ENCODE data around the gene VAC14. TPM values are rescaled to one million over a fixed set of nuclear protein-coding genes. Genes with fewer than 3 reads are reported as not detected.

VAC14 gene
- total and polyA plus RNA-seq, 2 experiments from 2014 or later: 42.3 to 77.7 TPM

DNA sequence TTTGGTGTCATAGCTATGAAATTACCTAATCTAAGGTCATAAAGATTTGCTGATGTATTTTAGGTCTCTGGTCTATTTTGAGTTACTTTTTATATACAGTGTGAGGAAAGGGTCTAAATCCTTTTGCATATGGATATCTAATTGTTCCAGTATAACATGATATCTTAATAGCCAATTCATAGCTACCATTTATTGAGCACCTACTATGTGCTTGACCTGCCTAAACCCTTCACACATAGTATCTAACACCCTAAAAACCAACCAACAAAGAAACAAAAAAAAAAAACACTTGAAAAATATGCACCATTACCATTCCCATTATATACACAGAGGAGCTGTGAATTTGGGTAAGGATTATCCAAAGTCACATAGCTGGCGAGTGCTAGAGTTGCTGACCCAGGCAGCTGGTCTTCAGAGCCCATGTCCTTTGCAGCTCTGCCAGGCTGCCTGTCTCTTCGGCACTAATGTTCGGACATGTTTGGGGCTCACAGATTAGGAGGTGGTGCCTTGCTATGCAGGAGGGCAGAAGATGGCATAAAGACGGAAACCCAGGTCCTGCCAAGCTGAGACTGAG is 66.3 kb downstream of the VAC14 start:
- no peak overlapping the region for H3K4me2 ChIP-seq
- H3K79me2 ChIP-seq (replicated peaks; ENCODE audit: insufficient read depth): no peaks in the 10 kb centered on the region
- no peaks in the 10 kb centered on the region for H4K20me1 ChIP-seq (replicated peaks; ENCODE audit: insufficient read depth)
- H3K36me3 ChIP-seq (ENCODE audit: insufficient read depth): no peaks in the 10 kb centered on the region
- TF ChIP-seq ZNF114 (CRISPR knock-in tag; IDR thresholded peaks at IDR 0.05) (no peak), EZH2 (IDR thresholded peaks at IDR 0.05; ENCODE audit: low read depth, unreplicated experiment) (no peak), POLR2AphosphoS5 (IDR thresholded peaks at IDR 0.05; ENCODE audit: low read depth) (no peak), ZNF331 (CRISPR knock-in tag; IDR thresholded peaks at IDR 0.05; ENCODE audit: low read depth) (no peak), ZNF462 (CRISPR knock-in tag; IDR thresholded peaks at IDR 0.05) (no peak), CREB1 (CRISPR knock-in tag; IDR thresholded peaks at IDR 0.05; ENCODE audit: low read depth) (no peak), ETS1 (IDR thresholded peaks at IDR 0.05) (no peak), EZH2phosphoT487 (IDR thresholded peaks at IDR 0.05; ENCODE audit: unreplicated experiment) (no peak), STAT1 (IDR thresholded peaks at IDR 0.05; ENCODE audit: unreplicated experiment) (no peak), JUNB (IDR thresholded peaks at IDR 0.05; ENCODE audit: unreplicated experiment) (no peak), NANOG (IDR thresholded peaks at IDR 0.05; ENCODE audit: borderline replicate concordance) (no peak)
- TF ChIP-seq, protein P1, sequence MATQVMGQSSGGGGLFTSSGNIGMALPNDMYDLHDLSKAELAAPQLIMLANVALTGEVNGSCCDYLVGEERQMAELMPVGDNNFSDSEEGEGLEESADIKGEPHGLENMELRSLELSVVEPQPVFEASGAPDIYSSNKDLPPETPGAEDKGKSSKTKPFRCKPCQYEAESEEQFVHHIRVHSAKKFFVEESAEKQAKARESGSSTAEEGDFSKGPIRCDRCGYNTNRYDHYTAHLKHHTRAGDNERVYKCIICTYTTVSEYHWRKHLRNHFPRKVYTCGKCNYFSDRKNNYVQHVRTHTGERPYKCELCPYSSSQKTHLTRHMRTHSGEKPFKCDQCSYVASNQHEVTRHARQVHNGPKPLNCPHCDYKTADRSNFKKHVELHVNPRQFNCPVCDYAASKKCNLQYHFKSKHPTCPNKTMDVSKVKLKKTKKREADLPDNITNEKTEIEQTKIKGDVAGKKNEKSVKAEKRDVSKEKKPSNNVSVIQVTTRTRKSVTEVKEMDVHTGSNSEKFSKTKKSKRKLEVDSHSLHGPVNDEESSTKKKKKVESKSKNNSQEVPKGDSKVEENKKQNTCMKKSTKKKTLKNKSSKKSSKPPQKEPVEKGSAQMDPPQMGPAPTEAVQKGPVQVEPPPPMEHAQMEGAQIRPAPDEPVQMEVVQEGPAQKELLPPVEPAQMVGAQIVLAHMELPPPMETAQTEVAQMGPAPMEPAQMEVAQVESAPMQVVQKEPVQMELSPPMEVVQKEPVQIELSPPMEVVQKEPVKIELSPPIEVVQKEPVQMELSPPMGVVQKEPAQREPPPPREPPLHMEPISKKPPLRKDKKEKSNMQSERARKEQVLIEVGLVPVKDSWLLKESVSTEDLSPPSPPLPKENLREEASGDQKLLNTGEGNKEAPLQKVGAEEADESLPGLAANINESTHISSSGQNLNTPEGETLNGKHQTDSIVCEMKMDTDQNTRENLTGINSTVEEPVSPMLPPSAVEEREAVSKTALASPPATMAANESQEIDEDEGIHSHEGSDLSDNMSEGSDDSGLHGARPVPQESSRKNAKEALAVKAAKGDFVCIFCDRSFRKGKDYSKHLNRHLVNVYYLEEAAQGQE (IDR thresholded peaks at IDR 0.05; ENCODE audit: unreplicated experiment): no peak
- TF ChIP-seq, protein P2, sequence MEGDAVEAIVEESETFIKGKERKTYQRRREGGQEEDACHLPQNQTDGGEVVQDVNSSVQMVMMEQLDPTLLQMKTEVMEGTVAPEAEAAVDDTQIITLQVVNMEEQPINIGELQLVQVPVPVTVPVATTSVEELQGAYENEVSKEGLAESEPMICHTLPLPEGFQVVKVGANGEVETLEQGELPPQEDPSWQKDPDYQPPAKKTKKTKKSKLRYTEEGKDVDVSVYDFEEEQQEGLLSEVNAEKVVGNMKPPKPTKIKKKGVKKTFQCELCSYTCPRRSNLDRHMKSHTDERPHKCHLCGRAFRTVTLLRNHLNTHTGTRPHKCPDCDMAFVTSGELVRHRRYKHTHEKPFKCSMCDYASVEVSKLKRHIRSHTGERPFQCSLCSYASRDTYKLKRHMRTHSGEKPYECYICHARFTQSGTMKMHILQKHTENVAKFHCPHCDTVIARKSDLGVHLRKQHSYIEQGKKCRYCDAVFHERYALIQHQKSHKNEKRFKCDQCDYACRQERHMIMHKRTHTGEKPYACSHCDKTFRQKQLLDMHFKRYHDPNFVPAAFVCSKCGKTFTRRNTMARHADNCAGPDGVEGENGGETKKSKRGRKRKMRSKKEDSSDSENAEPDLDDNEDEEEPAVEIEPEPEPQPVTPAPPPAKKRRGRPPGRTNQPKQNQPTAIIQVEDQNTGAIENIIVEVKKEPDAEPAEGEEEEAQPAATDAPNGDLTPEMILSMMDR (conservative IDR thresholded peaks at IDR 0.05; ENCODE audit: low read depth in 2 of 2): no peak
- DNase-seq (ENCODE audit: low spot score): no peak
- H3K9me3 Mint-ChIP-seq: no peaks in the 10 kb centered on the region; the same call in 2 of the 3 replicates
- H3K4me1 ChIP-seq (ENCODE audit: insufficient read depth): no peaks in the 10 kb centered on the region; the same call in 1 of the 2 replicates
- no peaks in the 10 kb centered on the region for H3F3A ChIP-seq (replicated peaks; ENCODE audit: low read depth)
- no peak for ATAC-seq
- H3K27ac ChIP-seq (ENCODE audit: low read depth): no peak overlapping the region
- peaks cover 15% of the 10 kb centered on the region for H3K36me3 Mint-ChIP-seq (ENCODE audit: low read depth)
- H3K27ac Mint-ChIP-seq: no peak overlapping the region
- peaks cover 26% of the 10 kb centered on the region for H3K4me1 Mint-ChIP-seq
- H3K4me3 ChIP-seq: no peak overlapping the region
- H3K27me3 Mint-ChIP-seq (ENCODE audit: insufficient read depth, low read depth, poor library complexity): peaks cover 17% of the 10 kb centered on the region
- no peaks in the 10 kb centered on the region for H3K27me3 ChIP-seq (ENCODE audit: insufficient read depth)
- H2AFZ ChIP-seq: no peak overlapping the region
- H3K4me3 Mint-ChIP-seq: no peak overlapping the region
- H3K9me2 ChIP-seq (ENCODE audit: insufficient read depth): 0 out of 2 replicates have a peak, but pooled peaks cover 2% of the 10 kb centered on the region

Data from GM23338 (cell line).